Left kidney (tissue), 8 donors: ENCODE measurements around the gene WBP4. TPM values are rescaled to one million over a fixed set of nuclear protein-coding genes. Genes with fewer than 3 reads are reported as not detected.
A peak's percentile ranks its signal among the peaks of the same experiment; 100 is the strongest.
"Not testable (repeated sequence)": the region's sequence is repeated elsewhere in the genome, so short reads cannot be mapped to it uniquely, and the experiment has no call there.

ENCODE experiments used
- DNase-seq: peaks from one replicate; pipeline ENCODE4 v3.0.0-alpha.2; 2013
- long read RNA-seq, 8 donors: transcript quantifications; one replicate each; lab custom pipeline, GENCODE V29; 2026
- polyA plus RNA-seq: library from polyadenylated mRNA; unstranded; fragments of 120-200 nt; gene quantifications from one replicate; pipeline ENCODE4 v1.2.1, GENCODE V29; 2013; ENCODE audit not compliant: insufficient read length

WBP4 gene
- 28.2 TPM for polyA plus RNA-seq
- long read RNA-seq, donor 1, partial matches to known transcripts = 0 of 1 reads
- long read RNA-seq, donor 1, other reads (novel, unspliced or antisense) = 0 of 1 reads
- long read RNA-seq, donor 2, partial matches to known transcripts = 5 of 8 reads
- long read RNA-seq, donor 2, other reads (novel, unspliced or antisense) = 0 of 8 reads
- long read RNA-seq, donor 3, partial matches to known transcripts = 6 of 9 reads
- long read RNA-seq, donor 3, other reads (novel, unspliced or antisense) = 0 of 9 reads
- long read RNA-seq, donor 4 = 0 reads
- long read RNA-seq, donor 5, transcript WBP4-201 (10 exons, 2,623 nt) = major isoform, 7 of 25 reads
- long read RNA-seq, donor 5, partial matches to known transcripts = 18 of 25 reads
- long read RNA-seq, donor 5, other reads (novel, unspliced or antisense) = 0 of 25 reads
- long read RNA-seq, donor 6, partial matches to known transcripts = 27 of 28 reads
- long read RNA-seq, donor 6, other reads (novel, unspliced or antisense) = 0 of 28 reads
- long read RNA-seq, donor 7, partial matches to known transcripts = 40 of 42 reads
- long read RNA-seq, donor 7, other reads (novel, unspliced or antisense) = 0 of 42 reads
- long read RNA-seq, donor 8, partial matches to known transcripts = 0 of 3 reads
- long read RNA-seq, donor 8, other reads (novel, unspliced or antisense) = 0 of 3 reads

GRCh38 chr13:41061075-41061913 lies at the start of gene WBP4:
TSS of gene WBP4 (plus strand) at chr13:41061509. CDS start at chr13:41061674, 165 bp downstream.
- peak; percentile 88 for DNase-seq

GRCh38 chr13:41012536-41012935 lies 48.8 kb upstream of the WBP4 start:
- DNase-seq = no peak

- no peak for DNase-seq
Observed at GRCh38 chr13:41013835-41014234, 47.5 kb upstream of the WBP4 start.

- DNase-seq = no peak
Observed at GRCh38 chr13:41015920-41016319, 45.4 kb upstream of the WBP4 start.

GRCh38 chr13:41017159-41017558 lies 44.1 kb upstream of the WBP4 start:
- no peak for DNase-seq

- no peak for DNase-seq
Observed at GRCh38 chr13:41017817-41018601, 43.3 kb upstream of the WBP4 start.

- no peak for DNase-seq
Observed at GRCh38 chr13:41018602-41018948, 42.7 kb upstream of the WBP4 start.

GRCh38 chr13:41019011-41019487 lies 42.3 kb upstream of the WBP4 start, which contains the start of gene ELF1:
TSS of gene ELF1 (minus strand) at chr13:41019316. CDS start at chr13:40982054, 37,262 bp downstream.
- peak; percentile 46 for DNase-seq

GRCh38 chr13:41019578-41020347 lies 41.5 kb upstream of the WBP4 start:
- no peak for DNase-seq

- DNase-seq = no peak
Observed at GRCh38 chr13:41025518-41025917, 35.8 kb upstream of the WBP4 start.

- no peak for DNase-seq
Observed at GRCh38 chr13:41026788-41027187, 34.5 kb upstream of the WBP4 start.

- no peak for DNase-seq
Observed at GRCh38 chr13:41028051-41028450, 33.3 kb upstream of the WBP4 start.

GRCh38 chr13:41029629-41030028 lies 31.7 kb upstream of the WBP4 start:
- no peak for DNase-seq

- no peak for DNase-seq
Observed at GRCh38 chr13:41032691-41033376, 28.5 kb upstream of the WBP4 start.

GRCh38 chr13:41034382-41034781 lies 26.9 kb upstream of the WBP4 start:
- DNase-seq = no peak

- no peak for DNase-seq
Observed at GRCh38 chr13:41034881-41035280, 26.4 kb upstream of the WBP4 start.

GRCh38 chr13:41036557-41036956 lies 24.8 kb upstream of the WBP4 start:
- DNase-seq = not testable (repeated sequence)

- no peak for DNase-seq
Observed at GRCh38 chr13:41039746-41040145, 21.6 kb upstream of the WBP4 start.

- no peak for DNase-seq
Observed at GRCh38 chr13:41040584-41041334, 20.6 kb upstream of the WBP4 start.
